GM12878 (cell line): ENCODE measurements around the gene TCN1. TPM values are rescaled to one million over a fixed set of nuclear protein-coding genes. Genes with fewer than 3 reads are reported as not detected.

Experiments used
- ASH2L ChIP-seq: fragments of 300-600, 200-600 bp; sonication (generic); IDR thresholded peaks from 2 replicates; pipeline ENCODE4 v1.6.1; 2017; ENCODE audit warnings: low read depth, mild to moderate bottlenecking, borderline replicate concordance
- BCL3 ChIP-seq: IDR thresholded peaks from 2 replicates; pipeline ENCODE4 v1.6.1; 2011; ENCODE audit warnings: borderline replicate concordance, low read depth, mild to moderate bottlenecking, moderate library complexity, low read length; ENCODE audit not compliant: insufficient read depth, poor library complexity, severe bottlenecking
- CTCF ChIP-seq, 3 experiments: IDR thresholded peaks in 2 of 3; conservative IDR thresholded peaks in 1 of 3; 2 replicates each; pipeline ENCODE4 v1.5.1; 2011; ENCODE audit warnings: low read depth in 3 of 3, low read length in 3 of 3, mild to moderate bottlenecking in 3 of 3, control low read depth in 2 of 3, moderate library complexity in 2 of 3, inconsistent platforms in 1 of 3, mixed read lengths in 1 of 3; ENCODE audit not compliant: control insufficient read depth in 2 of 3, insufficient read depth in 1 of 3; ENCODE audit errors: extremely low read depth in 1 of 3
- E2F8 ChIP-seq: fragments of 450-650 bp; IDR thresholded peaks from 2 replicates; pipeline ENCODE4 v1.6.1; 2018; ENCODE audit warnings: mild to moderate bottlenecking, low read depth, moderate library complexity; ENCODE audit not compliant: partially characterized antibody
- EGR1 ChIP-seq, 2 experiments: IDR thresholded peaks; 1 replicate in 1 of 2; 2 replicates in 1 of 2; pipeline ENCODE4 v1.6.1; 2011 to 2012; ENCODE audit warnings: low read depth in 2 of 2, low read length in 2 of 2, borderline replicate concordance in 1 of 2, mild to moderate bottlenecking in 1 of 2, moderate library complexity in 1 of 2
- EZH2 ChIP-seq: IDR thresholded peaks from 2 replicates; pipeline ENCODE4 v1.6.1; 2012; ENCODE audit warnings: low read depth, mild to moderate bottlenecking, control low read depth, inconsistent platforms, low read length, borderline replicate concordance; ENCODE audit not compliant: control insufficient read depth
- IRF4 ChIP-seq: IDR thresholded peaks from 2 replicates; pipeline ENCODE4 v1.6.1; 2011; ENCODE audit warnings: low read depth, low read length
- JUND ChIP-seq: IDR thresholded peaks from 2 replicates; pipeline ENCODE4 v1.6.1; 2012; ENCODE audit warnings: low read depth, mild to moderate bottlenecking, low read length, improper control_type of control experiment, moderate library complexity
- NFIC ChIP-seq: IDR thresholded peaks from 2 replicates; pipeline ENCODE4 v1.6.1; 2012; ENCODE audit warnings: low read depth, mild to moderate bottlenecking, inconsistent platforms, low read length, moderate library complexity
- PAX5 ChIP-seq: IDR thresholded peaks from 2 replicates; pipeline ENCODE4 v1.6.1; 2011; ENCODE audit warnings: low read depth, low read length, borderline replicate concordance
- SREBF1 ChIP-seq: IDR thresholded peaks from 2 replicates; pipeline ENCODE4 v1.6.1; 2012; ENCODE audit warnings: mild to moderate bottlenecking, low read length
- YY1 ChIP-seq: IDR thresholded peaks from 2 replicates; pipeline ENCODE4 v1.6.1; 2011; ENCODE audit warnings: low read depth, mild to moderate bottlenecking, low read length
- ZBTB33 ChIP-seq: fragments of 450-650 bp; IDR thresholded peaks from 2 replicates; pipeline ENCODE4 v1.6.1; 2017; ENCODE audit warnings: mild to moderate bottlenecking
- polyA plus RNA-seq, 11 experiments: library from polyadenylated mRNA; depleted of rRNA in 4 of 11; unstranded in 6 of 11; stranded (reverse) in 5 of 11; fragments of >200 nt; fragmentation: Nextera tagmentation in 4 of 11; fragmentation: Illumina TruSeq in 1 of 11; extraction: Ambion mirVana in 4 of 11; extraction: Trizol in 1 of 11; gene quantifications; 1 replicate in 1 of 11; 2 replicates in 10 of 11; pipeline versions ENCODE4 v1.2.1 to v1.2.3, GENCODE V29; 2011 to 2016; ENCODE audit warnings: inconsistent platforms in 2 of 11, missing spikeins in 2 of 11, low read depth in 1 of 11
- total RNA-seq, 4 experiments: library from RNA; depleted of rRNA in 3 of 4; stranded (reverse); fragments of >200 nt in 3 of 4; fragmentation: Illumina TruSeq in 1 of 4; extraction: Trizol in 1 of 4; gene quantifications; 2 replicates each; pipeline versions ENCODE4 v1.2.1 to v1.2.3, GENCODE V29; 2013 to 2021
- TF ChIP-seq, protein P1 (sequence below): fragments of 450-650 bp; IDR thresholded peaks from 2 replicates; pipeline ENCODE4 v1.6.1; 2017; ENCODE audit warnings: borderline replicate concordance
- TF ChIP-seq, protein P2 (sequence below): IDR thresholded peaks from 2 replicates; pipeline ENCODE4 v1.6.1; 2011; ENCODE audit warnings: mild to moderate bottlenecking, low read depth, low read length, moderate library complexity; ENCODE audit not compliant: insufficient replicate concordance

Gene TCN1
- total and polyA plus RNA-seq, 10 of the 15 experiments (the other 5 are each of a cell fraction or from before 2014, with no cell fraction given), result not detected

DNA sequence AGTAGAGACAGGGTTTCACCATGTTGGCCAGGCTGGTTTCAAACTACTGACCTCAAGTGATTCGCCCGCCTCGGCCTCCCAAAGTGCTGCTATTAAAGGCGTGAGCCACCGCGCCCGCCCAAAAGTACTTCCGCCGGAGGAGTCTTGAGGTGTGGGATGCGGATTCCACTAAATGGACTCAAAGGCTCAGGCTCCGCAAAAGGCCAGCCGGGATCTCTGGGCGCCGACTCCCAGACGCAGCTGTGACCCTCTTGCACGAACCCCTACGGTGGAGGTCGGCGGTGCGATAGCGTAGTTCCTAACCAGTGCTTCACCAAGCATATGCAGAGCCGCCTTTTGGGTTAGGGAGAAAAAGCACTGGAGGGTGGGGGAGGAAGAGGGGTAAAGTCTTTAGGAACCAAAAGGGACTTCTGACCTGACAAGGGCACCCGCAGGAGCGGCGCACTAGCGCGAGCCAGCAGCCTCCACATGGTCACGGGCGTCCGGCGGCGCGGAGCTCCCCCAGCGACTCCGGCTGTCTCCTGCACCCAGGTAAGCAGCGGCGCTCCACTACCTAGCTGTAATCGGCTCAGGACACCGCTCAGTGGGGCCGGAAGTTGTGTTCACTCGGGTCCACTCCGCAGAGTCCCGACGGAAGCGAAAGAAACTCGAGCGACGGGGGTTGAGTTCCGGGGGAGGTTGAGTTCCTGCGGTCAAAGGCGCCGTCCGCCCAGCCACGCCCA, 55.9 kb downstream of the TCN1 start, which contains the start of gene MRPL16 (continued):
- TF ChIP-seq BCL3, result peak; percentile 38
- TF ChIP-seq PAX5, result peak; percentile 55; the same call in 1 of the 2 replicates
- TF ChIP-seq YY1, result peak; percentile 89
- no peak for TF ChIP-seq EZH2
- no peak for TF ChIP-seq ASH2L
- no peak for TF ChIP-seq ZBTB33
- TF ChIP-seq CTCF (IDR thresholded peaks at IDR 0.05 in 2 of 3, conservative IDR thresholded peaks at IDR 0.05 in 1 of 3; ENCODE audit: control insufficient read depth in 2 of 3, extremely low read depth in 1 of 3, insufficient read depth in 1 of 3, low read depth in 3 of 3, low read length in 3 of 3), result peak; percentile 8 to 44 (median 41); a peak in 5 of 6 replicates
- TF ChIP-seq IRF4, result peak; percentile 55; the same call in 1 of the 2 replicates
- TF ChIP-seq NFIC, result no peak
- TF ChIP-seq, protein P1, sequence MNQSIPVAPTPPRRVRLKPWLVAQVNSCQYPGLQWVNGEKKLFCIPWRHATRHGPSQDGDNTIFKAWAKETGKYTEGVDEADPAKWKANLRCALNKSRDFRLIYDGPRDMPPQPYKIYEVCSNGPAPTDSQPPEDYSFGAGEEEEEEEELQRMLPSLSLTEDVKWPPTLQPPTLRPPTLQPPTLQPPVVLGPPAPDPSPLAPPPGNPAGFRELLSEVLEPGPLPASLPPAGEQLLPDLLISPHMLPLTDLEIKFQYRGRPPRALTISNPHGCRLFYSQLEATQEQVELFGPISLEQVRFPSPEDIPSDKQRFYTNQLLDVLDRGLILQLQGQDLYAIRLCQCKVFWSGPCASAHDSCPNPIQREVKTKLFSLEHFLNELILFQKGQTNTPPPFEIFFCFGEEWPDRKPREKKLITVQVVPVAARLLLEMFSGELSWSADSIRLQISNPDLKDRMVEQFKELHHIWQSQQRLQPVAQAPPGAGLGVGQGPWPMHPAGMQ, result no peak
- TF ChIP-seq EGR1 (IDR thresholded peaks at IDR 0.05; ENCODE audit: borderline replicate concordance in 1 of 2, low read depth in 2 of 2, low read length in 2 of 2), result peak; percentile 55 to 88; a peak in 2 of 3 replicates
- peak; percentile 96 for TF ChIP-seq E2F8
- TF ChIP-seq, protein P2, sequence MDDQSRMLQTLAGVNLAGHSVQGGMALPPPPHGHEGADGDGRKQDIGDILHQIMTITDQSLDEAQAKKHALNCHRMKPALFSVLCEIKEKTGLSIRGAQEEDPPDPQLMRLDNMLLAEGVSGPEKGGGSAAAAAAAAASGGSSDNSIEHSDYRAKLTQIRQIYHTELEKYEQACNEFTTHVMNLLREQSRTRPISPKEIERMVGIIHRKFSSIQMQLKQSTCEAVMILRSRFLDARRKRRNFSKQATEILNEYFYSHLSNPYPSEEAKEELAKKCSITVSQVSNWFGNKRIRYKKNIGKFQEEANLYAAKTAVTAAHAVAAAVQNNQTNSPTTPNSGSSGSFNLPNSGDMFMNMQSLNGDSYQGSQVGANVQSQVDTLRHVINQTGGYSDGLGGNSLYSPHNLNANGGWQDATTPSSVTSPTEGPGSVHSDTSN, result no peak
- peak; percentile 11; the same call in 1 of the 2 replicates for TF ChIP-seq SREBF1
- TF ChIP-seq JUND, result no peak
